Kidney (tissue), 14 donors: ENCODE measurements around the gene VEGFC. TPM values are rescaled to one million over a fixed set of nuclear protein-coding genes. Genes with fewer than 3 reads are reported as not detected.

Experiments used
- DNase-seq, 5 donors: peaks; one replicate each; pipeline ENCODE4 v3.0.0-alpha.2; 2013 to 2020
- FAIRE-seq: peaks from 2 replicates; lab custom pipeline; 2012; peaks lifted over from hg19 to GRCh38; lab: Jason Lieb, UNC
- H3K27ac ChIP-seq, 2 donors: one replicate each; pipeline ENCODE4 v1.7.0; 2013; ENCODE audit warnings: low read depth in 2 of 2, low read length in 2 of 2, inconsistent platforms in 1 of 2
- H3K27me3 ChIP-seq: one replicate; pipeline ENCODE4 v1.7.1; 2013; ENCODE audit warnings: low read length, inconsistent platforms; ENCODE audit not compliant: control insufficient read depth, insufficient read depth
- H3K36me3 ChIP-seq, 3 donors: one replicate each; pipeline versions ENCODE4 v1.7.0 to v1.7.1; 2013; ENCODE audit warnings: low read length in 3 of 3, control low read depth in 1 of 3, inconsistent platforms in 1 of 3; ENCODE audit not compliant: insufficient read depth in 3 of 3, control insufficient read depth in 2 of 3
- H3K4me1 ChIP-seq, 3 donors: one replicate each; pipeline versions ENCODE4 v1.7.0 to v1.7.1; 2013; ENCODE audit warnings: low read length in 3 of 3, inconsistent platforms in 1 of 3, low read depth in 1 of 3; ENCODE audit not compliant: control insufficient read depth in 2 of 3, insufficient read depth in 2 of 3
- H3K4me3 ChIP-seq, 3 donors: one replicate each; pipeline versions ENCODE4 v1.7.0 to v1.8.1; 2013; ENCODE audit warnings: low read length in 3 of 3, control low read depth in 1 of 3, inconsistent platforms in 1 of 3
- H3K9ac ChIP-seq, 3 donors: one replicate each; pipeline versions ENCODE4 v1.7.0 to v1.7.1; 2013; ENCODE audit warnings: low read length in 3 of 3, control low read depth in 1 of 3, inconsistent platforms in 1 of 3
- H3K9me3 ChIP-seq, 3 donors: one replicate each; pipeline versions ENCODE4 v1.7.0 to v1.7.1; 2013; ENCODE audit warnings: low read length in 3 of 3, control low read depth in 1 of 3, inconsistent platforms in 1 of 3; ENCODE audit not compliant: control insufficient read depth in 2 of 3, insufficient read depth in 1 of 3
- CTCF ChIP-seq: IDR thresholded peaks from 3 replicates; pipeline ENCODE4 v1.5.1; 2012; ENCODE audit warnings: mild to moderate bottlenecking, moderate library complexity, borderline replicate concordance; ENCODE audit not compliant: insufficient read depth; ENCODE audit errors: extremely low read depth
- intact Hi-C: fragments of 100-400 bp; cut with DNase I; formaldehyde crosslinking; loops from one replicate; pipeline ENCODE4 v1.11.1; 2022
- polyA plus RNA-seq: library from polyadenylated mRNA; stranded (reverse); fragments of 350-450 nt; fragmentation: Illumina TruSeq; extraction: RNeasy Lipid Tissue Mini Kit (QIAGEN cat#74804); gene quantifications from one replicate; pipeline ENCODE4 v1.2.3, GENCODE V29; 2014; ENCODE audit warnings: low read depth, low replicate concordance; ENCODE audit not compliant: insufficient read depth
- total RNA-seq: library from RNA; stranded (reverse); fragmentation: NEBNext Ultra II Directional; extraction: Animal tissue kit (Norgen Biotek cat#: 25700); gene quantifications from one replicate; pipeline ENCODE4 v1.2.1, GENCODE V29; 2021
- donor health status: control.
- donor health status: control.
- donor health status: control.
- donor health status: control.
- donor health status: control.
- donor health status: DM: yes; HTN: yes; CAD: no.
- donor health status: Normal renal cell carcinoma (clear cell type).

VEGFC gene
- total and polyA plus RNA-seq, 2 donors from 2014 or later, result 6.6 to 14.3 TPM

- DNase-seq (no peak), FAIRE-seq (no peak)
- no peak overlapping the region for H3K4me3 ChIP-seq
- H3K9ac ChIP-seq, result no peak overlapping the region
- TF ChIP-seq CTCF, result no peak
- H3K4me1 ChIP-seq, result no peaks in the 10 kb centered on the region
- H3K27me3 ChIP-seq, result no peaks in the 10 kb centered on the region
- no peak overlapping the region for H3K27ac ChIP-seq
- no peaks in the 10 kb centered on the region for H3K9me3 ChIP-seq
- H3K36me3 ChIP-seq, result no peaks in the 10 kb centered on the region
- intact Hi-C loops, result no loop called here
Observed at GRCh38 chr4:176839656-176840055, 46.9 kb upstream of the VEGFC start.

GRCh38 chr4:176838601-176839433 lies 46.1 kb upstream of the VEGFC start:
- Histone ChIP-seq H3K27me3 (no peaks in the 10 kb centered on the region), H3K9me3 (no peaks in the 10 kb centered on the region), H3K9ac (no peak overlapping the region), H3K27ac (peak overlapping the region in 1 of 2 donors; percentile 3), H3K4me3 (no peak overlapping the region), H3K36me3 (no peaks in the 10 kb centered on the region), H3K4me1 (no peaks in the 10 kb centered on the region)
- no peak for TF ChIP-seq CTCF
- FAIRE-seq (no peak), DNase-seq (peak in 1 of 5 donors; percentile 37)
- intact Hi-C loops, result no loop called here

GRCh38 chr4:176837169-176837895 lies 44.6 kb upstream of the VEGFC start:
- Histone ChIP-seq H3K9me3 (no peaks in the 10 kb centered on the region), H3K4me3 (no peak overlapping the region), H3K4me1 (no peaks in the 10 kb centered on the region), H3K36me3 (no peaks in the 10 kb centered on the region), H3K9ac (no peak overlapping the region), H3K27me3 (no peaks in the 10 kb centered on the region), H3K27ac (no peak overlapping the region)
- TF ChIP-seq CTCF, result no peak
- no peak for FAIRE-seq
- intact Hi-C loops, result no loop called here
- no peak for DNase-seq
